Rectal smooth muscle tissue (tissue), 1 donor: ENCODE measurements around the gene PKIB.

Experiments
- H3K27ac ChIP-seq: one replicate; pipeline ENCODE4 v1.7.0; 2013; ENCODE audit warnings: low read depth, low read length, inconsistent platforms
- H3K27me3 ChIP-seq: one replicate; pipeline ENCODE4 v1.7.0; 2013; ENCODE audit warnings: low read length; ENCODE audit not compliant: control insufficient read depth, insufficient read depth
- H3K36me3 ChIP-seq: one replicate; pipeline ENCODE4 v1.7.0; 2013; ENCODE audit warnings: low read length; ENCODE audit not compliant: control insufficient read depth, insufficient read depth
- H3K4me1 ChIP-seq: one replicate; pipeline ENCODE4 v1.7.0; 2013; ENCODE audit warnings: low read length; ENCODE audit not compliant: control insufficient read depth, insufficient read depth
- H3K4me3 ChIP-seq: one replicate; pipeline ENCODE4 v1.7.0; 2013; ENCODE audit warnings: low read length
- H3K9ac ChIP-seq: one replicate; pipeline ENCODE4 v1.7.0; 2013; ENCODE audit warnings: low read length

Gene PKIB

DNA sequence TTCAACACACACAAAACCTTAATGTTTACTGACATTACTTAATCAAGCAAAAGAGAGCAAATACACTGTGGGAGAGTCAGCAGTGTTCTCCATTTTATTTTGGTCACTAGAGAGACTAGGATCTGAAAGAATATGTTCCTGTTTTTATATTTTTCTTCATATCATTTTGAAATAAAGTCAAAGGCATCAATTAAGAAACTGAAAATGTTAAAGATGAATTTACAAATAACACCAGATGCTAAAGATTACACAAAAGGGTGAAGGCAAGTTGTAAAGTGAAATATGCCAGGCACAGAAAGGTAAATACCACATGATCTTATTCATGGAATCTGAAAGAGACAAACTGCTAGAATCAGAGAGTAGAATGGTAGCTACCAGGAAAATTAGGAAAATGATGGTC is 109.0 kb downstream of the PKIB start:
- Histone ChIP-seq H3K36me3 (no peaks in the 10 kb centered on the region), H3K27ac (no peak overlapping the region), H3K9ac (no peak overlapping the region), H3K27me3 (no peaks in the 10 kb centered on the region), H3K4me3 (no peak overlapping the region), H3K4me1 (no peaks in the 10 kb centered on the region)

DNA sequence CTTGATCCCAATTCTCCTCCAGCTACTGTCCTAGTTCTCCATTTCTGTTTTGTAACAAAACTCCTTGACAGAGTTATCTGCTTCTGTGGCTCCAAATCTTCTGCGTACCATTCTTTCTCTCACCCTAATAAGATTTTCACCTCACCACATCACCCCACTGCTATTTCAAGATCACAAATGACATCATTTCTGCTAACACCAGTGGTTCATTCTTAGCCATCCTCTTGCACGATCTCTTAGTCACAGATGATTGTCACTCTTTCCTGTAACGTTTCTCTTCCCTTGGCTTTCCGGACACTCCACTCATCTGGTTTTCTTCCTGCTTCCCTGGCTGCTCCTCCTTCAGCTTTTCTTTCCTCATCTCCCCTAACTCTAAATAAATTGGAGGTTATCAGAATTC is 112.5 kb downstream of the PKIB start:
- Histone ChIP-seq H3K27ac (no peak overlapping the region), H3K4me1 (no peaks in the 10 kb centered on the region), H3K9ac (no peak overlapping the region), H3K4me3 (no peak overlapping the region), H3K27me3 (no peaks in the 10 kb centered on the region), H3K36me3 (no peaks in the 10 kb centered on the region)

DNA sequence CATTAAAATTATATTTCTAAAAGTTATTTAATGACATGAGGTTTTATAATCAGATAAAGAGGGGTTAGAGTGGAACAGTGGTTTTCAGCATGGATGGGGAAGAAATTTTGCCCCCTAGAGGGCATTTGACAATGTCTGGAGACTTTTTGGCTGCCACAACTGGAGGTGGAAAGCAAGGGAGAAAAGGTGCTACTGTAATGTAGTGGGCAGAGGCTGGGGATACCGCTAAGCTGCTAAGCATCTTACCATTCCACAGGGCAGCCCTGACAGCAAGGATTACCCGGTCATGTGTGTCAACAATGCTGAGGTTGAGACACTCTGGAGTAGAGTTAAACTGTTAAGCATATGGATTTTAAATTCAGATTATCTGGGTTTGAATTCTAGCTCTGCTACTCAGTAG is 116.4 kb downstream of the PKIB start:
- H3K4me1 ChIP-seq = no peaks in the 10 kb centered on the region
- no peak overlapping the region for H3K27ac ChIP-seq
- no peak overlapping the region for H3K9ac ChIP-seq
- H3K4me3 ChIP-seq = no peak overlapping the region
- H3K27me3 ChIP-seq = no peaks in the 10 kb centered on the region
- H3K36me3 ChIP-seq = no peaks in the 10 kb centered on the region

DNA sequence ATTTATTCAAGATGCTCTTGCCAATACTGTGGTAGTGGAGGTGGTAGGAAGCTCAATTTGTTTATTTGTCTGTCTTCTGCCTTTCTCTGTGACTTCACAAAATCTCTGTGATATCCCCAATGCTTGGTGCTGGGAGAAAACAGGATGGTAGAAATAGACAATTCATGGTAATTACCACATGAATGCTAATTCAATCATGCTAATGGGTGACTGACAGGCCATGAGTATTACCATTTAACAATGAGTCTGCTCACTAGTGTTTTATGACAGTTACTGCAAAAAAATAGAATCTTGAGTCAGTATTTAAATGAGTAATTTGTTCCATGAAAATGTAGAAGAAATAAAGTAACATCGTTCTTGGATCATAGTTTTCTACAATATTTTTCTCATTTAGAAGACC is 117.0 kb downstream of the PKIB start:
- H3K27me3 ChIP-seq = no peaks in the 10 kb centered on the region
- H3K4me1 ChIP-seq = no peaks in the 10 kb centered on the region
- H3K27ac ChIP-seq = no peak overlapping the region
- H3K9ac ChIP-seq = no peak overlapping the region
- H3K36me3 ChIP-seq = no peaks in the 10 kb centered on the region
- no peak overlapping the region for H3K4me3 ChIP-seq

DNA sequence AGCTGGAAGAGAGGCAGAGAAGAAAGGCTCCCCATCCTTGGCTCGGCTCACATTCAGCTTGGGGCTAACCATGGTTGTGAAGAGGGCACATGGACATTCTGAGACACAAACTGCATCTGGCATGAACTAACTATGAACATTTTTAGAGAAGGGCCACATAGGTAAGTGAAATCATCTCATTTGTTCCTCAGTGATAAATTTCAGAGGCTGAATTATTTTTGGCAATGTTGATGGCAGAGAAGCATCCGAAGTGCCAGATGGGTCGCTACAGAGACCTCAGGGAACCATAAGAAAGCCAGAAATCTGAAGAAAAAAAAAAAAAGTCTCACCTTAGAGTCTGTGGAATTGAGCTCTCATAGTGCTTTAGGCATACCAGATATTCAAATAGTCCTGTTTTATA is 120.1 kb downstream of the PKIB start:
- no peak overlapping the region for H3K4me3 ChIP-seq
- H3K9ac ChIP-seq = no peak overlapping the region
- no peaks in the 10 kb centered on the region for H3K36me3 ChIP-seq
- no peaks in the 10 kb centered on the region for H3K4me1 ChIP-seq
- H3K27ac ChIP-seq = no peak overlapping the region
- no peaks in the 10 kb centered on the region for H3K27me3 ChIP-seq

DNA sequence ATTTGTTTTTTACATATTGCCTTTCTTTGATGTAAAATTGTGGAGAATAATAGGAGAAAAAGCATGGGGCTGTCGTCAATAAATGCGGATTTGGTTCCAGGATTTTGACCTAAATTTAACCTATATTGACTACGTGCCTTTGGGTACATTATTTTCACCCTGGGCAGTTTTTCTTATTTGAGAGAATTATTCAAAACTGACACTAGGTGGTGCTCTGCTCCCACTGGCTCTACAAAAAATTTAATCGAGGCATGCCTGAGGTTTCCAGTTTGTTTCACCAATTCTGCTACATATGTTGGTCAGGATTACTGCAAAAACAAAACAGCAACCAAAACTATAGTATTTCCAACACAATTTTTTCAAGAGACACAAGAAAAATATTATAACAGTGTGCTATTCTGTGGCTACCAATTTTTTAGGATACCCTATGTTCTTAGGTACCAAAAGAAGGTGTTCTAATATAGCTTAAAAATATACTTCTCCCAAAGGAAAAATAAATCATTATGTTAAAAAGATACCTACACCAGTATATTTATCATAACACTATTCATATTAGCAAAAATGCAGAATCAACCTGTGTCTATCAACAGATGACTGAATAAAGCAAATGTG is 120.7 kb downstream of the PKIB start:
- Histone ChIP-seq H3K36me3 (no peaks in the 10 kb centered on the region), H3K9ac (no peak overlapping the region), H3K27me3 (no peaks in the 10 kb centered on the region), H3K27ac (no peak overlapping the region), H3K4me3 (no peak overlapping the region), H3K4me1 (no peaks in the 10 kb centered on the region)

DNA sequence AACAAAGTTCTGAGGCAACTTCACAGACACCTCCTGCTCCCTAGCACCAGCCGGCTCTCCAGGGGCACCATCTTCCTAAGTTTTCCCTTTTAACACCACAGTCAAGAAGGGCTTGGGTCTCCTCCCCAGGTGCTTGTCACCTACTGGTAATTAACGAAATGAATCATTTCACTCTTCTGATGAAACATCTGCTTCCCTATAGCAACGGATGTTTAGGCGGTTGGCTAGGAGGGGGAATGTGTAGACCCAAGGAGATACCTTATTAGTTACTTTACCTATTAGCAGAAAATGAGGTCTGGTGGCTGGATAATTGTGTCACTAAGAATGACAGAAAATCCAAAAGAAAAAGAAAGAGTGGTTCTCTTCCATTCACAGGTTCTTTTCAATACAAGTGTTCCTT is 123.1 kb downstream of the PKIB start:
- Histone ChIP-seq H3K4me1 (no peaks in the 10 kb centered on the region), H3K9ac (no peak overlapping the region)

DNA sequence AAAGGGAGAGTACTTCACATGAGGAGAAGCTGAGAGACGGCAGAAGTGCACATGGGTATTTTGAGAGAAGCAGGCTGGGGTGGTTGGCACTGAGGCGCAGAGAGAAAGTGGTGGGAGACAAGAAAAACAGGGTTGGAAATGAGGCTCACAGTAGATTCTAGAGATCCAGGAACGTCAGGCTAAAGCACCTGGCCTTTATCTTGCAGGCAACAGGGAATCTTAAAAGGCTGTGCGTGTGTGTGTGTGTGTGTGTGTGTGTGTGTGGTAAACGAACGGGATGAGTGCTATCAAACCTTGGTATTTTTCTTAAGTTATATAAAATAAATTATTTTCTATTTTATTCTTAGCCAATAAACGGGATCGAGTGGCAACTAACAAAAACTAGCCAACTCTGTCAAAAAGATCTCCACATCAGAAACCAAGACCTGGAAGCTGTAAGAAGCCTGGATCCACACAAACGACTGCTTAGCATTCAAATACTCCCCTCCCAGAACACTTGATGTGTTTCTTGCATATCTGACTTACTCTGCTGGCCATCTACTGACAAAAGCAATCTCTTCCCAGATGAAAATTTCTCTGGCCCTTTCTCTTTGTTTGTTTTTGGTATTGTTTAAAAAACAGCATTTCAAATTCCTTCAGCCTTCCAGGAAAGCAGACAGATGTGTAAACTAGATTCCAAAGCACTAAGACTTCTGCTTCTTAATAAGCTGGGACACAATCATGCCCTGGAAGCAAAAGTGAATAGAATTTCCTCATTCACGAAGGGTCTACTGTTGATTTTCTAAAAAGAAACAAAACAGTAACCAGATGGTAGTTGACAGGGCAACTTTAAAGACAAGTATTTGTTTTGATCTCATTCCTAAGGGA is 124.6 kb downstream of the PKIB start:
- H3K36me3 ChIP-seq = no peaks in the 10 kb centered on the region
- H3K4me1 ChIP-seq = no peaks in the 10 kb centered on the region
- no peak overlapping the region for H3K4me3 ChIP-seq
- no peak overlapping the region for H3K9ac ChIP-seq
- H3K27ac ChIP-seq = no peak overlapping the region
- no peaks in the 10 kb centered on the region for H3K27me3 ChIP-seq

More for the DNA sequence above, 123.1 kb downstream of the PKIB start:
- Histone ChIP-seq H3K36me3 (no peaks in the 10 kb centered on the region), H3K27me3 (no peaks in the 10 kb centered on the region), H3K4me3 (no peak overlapping the region), H3K27ac (no peak overlapping the region)

DNA sequence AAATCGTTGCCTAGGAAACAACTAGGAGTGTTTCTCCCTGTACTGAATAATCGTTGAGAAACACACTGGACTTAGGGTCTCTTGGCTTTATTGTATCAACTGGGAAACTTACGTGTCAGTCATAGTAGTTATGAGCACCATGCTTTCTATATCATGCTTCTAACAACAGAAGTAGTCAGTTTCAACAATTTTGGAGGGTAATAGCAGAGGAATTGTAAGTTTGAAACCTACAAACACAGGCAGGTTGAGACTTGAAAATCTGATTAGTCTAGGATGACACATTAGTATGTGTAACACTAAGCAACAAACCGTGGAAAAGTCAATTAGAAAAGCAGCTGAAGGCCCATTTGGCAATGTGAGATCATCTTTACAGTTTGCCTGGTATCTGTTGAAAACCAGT is 125.4 kb downstream of the PKIB start:
- H3K27ac ChIP-seq = no peak overlapping the region

DNA sequence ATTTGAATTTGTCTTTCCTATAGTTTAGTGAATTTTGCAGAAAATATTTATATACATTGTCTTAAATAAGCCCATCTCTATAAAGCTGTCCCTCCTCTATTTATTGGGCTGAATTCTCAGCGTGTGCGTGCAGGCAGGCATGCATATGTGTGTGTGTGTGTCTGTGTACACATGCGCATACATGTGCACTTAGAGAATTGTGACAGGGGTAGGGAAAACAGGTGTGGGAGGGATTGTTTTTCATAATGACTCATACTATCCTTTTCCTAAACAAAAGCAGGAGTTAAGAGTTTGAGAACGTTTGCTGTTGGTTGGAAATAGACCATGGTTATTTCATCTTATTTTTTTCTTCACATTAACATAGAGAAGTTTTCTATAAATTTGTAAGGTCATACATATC is 126.0 kb downstream of the PKIB start:
- Histone ChIP-seq H3K27ac (no peak overlapping the region), H3K4me1 (no peaks in the 10 kb centered on the region), H3K27me3 (no peaks in the 10 kb centered on the region), H3K4me3 (no peak overlapping the region), H3K36me3 (no peaks in the 10 kb centered on the region), H3K9ac (no peak overlapping the region)

More for the DNA sequence above, 125.4 kb downstream of the PKIB start:
- H3K4me3 ChIP-seq = no peak overlapping the region
- H3K36me3 ChIP-seq = no peaks in the 10 kb centered on the region
- no peak overlapping the region for H3K9ac ChIP-seq
- H3K4me1 ChIP-seq = no peaks in the 10 kb centered on the region
- H3K27me3 ChIP-seq = no peaks in the 10 kb centered on the region

DNA sequence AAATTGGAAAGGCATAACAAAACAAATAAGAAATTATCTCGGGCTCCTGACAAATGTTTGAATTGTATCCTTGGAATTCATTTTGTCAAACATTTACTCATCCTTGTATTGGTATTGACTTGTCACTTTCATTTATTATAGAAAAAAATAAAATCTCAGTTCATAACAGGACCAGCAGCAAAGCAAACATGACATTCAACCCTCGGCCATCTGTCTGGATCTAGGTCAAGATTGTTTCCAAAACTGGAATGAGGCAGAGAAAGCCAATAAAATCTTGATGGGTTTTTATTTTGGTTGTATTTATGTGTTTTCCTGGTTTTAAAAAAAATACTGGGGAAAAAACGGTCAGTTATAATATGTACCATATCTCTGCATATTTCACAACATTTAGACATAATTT is 126.4 kb downstream of the PKIB start:
- H3K27ac ChIP-seq = no peak overlapping the region
- H3K27me3 ChIP-seq = no peaks in the 10 kb centered on the region
- no peaks in the 10 kb centered on the region for H3K36me3 ChIP-seq
- H3K4me3 ChIP-seq = no peak overlapping the region
- H3K4me1 ChIP-seq = no peaks in the 10 kb centered on the region
- H3K9ac ChIP-seq = no peak overlapping the region

DNA sequence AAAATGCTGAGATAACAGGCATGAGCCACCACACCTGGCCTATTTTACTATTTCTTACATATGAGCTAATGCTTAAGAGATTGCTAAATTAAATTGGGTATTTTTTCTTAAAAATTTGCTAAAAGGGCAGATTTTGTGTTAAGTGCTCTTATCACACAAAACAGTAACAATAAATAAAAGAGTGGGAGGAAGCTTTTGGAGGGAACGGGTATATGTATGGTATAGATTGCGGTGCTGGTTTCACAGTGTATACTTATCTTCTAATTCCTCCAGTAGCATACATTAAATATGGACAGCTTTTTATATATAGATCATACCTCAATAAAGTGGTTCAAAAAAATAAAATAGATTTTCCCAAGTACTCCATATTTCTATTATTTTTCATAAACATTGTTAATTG is 129.9 kb downstream of the PKIB start:
- no peak overlapping the region for H3K27ac ChIP-seq
- H3K4me1 ChIP-seq = no peaks in the 10 kb centered on the region
- H3K4me3 ChIP-seq = no peak overlapping the region
- H3K36me3 ChIP-seq = no peaks in the 10 kb centered on the region
- no peak overlapping the region for H3K9ac ChIP-seq
- H3K27me3 ChIP-seq = no peaks in the 10 kb centered on the region

DNA sequence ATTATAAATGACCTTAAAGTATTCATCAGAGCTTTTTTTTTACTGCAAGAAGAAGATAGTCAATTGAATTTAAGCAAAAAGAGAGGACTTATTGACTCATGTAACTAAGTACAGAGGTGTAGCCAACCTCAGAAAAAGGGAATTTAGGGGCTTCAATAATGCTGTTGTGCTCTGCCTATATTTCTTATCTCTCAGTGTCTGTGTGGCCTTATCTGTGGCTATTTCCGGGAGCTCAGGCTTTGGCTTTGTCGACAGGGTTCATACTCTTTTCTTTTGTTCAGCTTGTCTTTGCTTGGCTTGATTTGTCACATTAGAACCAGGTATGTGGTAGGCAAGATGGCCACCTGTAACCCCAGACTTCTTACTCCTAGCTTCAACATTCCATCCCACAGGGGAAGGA is 130.7 kb downstream of the PKIB start:
- Histone ChIP-seq H3K4me1 (no peaks in the 10 kb centered on the region), H3K27me3 (no peaks in the 10 kb centered on the region), H3K27ac (no peak overlapping the region), H3K4me3 (no peak overlapping the region), H3K9ac (no peak overlapping the region), H3K36me3 (no peaks in the 10 kb centered on the region)
